Activated CD4-positive, alpha-beta T cell treated with anti-CD3 and anti-CD28 coated beads, Interleukin-2, amount 10 ng/mL, durations not matched to agents 24 days and 14 days (primary cell): ENCODE results near the gene TMEM107. TPM values are rescaled to one million over a fixed set of nuclear protein-coding genes. Genes with fewer than 3 reads are reported as not detected.

Source experiments
- DNase-seq: peaks from one replicate; pipeline ENCODE4 v3.0.0; 2022
- H3K27ac Mint-ChIP-seq: one replicate; pipeline ENCODE4 v1.8.0; 2022; ENCODE audit warnings: mild to moderate bottlenecking, mixed read lengths
- H3K27me3 Mint-ChIP-seq: one replicate; pipeline ENCODE4 v1.8.0; 2022; ENCODE audit warnings: mixed read lengths
- H3K36me3 Mint-ChIP-seq: one replicate; pipeline ENCODE4 v1.8.0; 2022; ENCODE audit warnings: low read depth, mild to moderate bottlenecking, mixed read lengths
- H3K4me1 Mint-ChIP-seq: one replicate; pipeline ENCODE4 v1.8.0; 2021; ENCODE audit warnings: mixed read lengths
- H3K4me3 Mint-ChIP-seq: one replicate; pipeline ENCODE4 v1.8.0; 2022; ENCODE audit warnings: mild to moderate bottlenecking, moderate library complexity, mixed read lengths
- H3K9me3 Mint-ChIP-seq: one replicate; pipeline ENCODE4 v1.8.0; 2021; ENCODE audit warnings: mixed read lengths
- intact Hi-C: fragments of 100-400 bp; cut with micrococcal nuclease; formaldehyde crosslinking; loops from one replicate; pipeline ENCODE4 v1.15.1; 2023
- total RNA-seq: library from RNA; stranded (reverse); gene quantifications from 2 replicates; pipeline ENCODE4 v1.2.3, GENCODE V29; 2022

Gene TMEM107
- total RNA-seq, 1 donor from 2014 or later, result 21.4 TPM

- H3K27ac Mint-ChIP-seq, result no peak overlapping the region
- H3K9me3 Mint-ChIP-seq, result no peaks in the 10 kb centered on the region
- no peak for DNase-seq
- H3K36me3 Mint-ChIP-seq, result peaks cover 60% of the 10 kb centered on the region
- H3K27me3 Mint-ChIP-seq, result no peaks in the 10 kb centered on the region
- intact Hi-C loops, result no loop called here
- peaks cover 10% of the 10 kb centered on the region for H3K4me1 Mint-ChIP-seq
- no peak overlapping the region for H3K4me3 Mint-ChIP-seq
Observed at GRCh38 chr17:8146381-8147140, 29.6 kb downstream of the TMEM107 start.

GRCh38 chr17:8145811-8146210 lies 30.4 kb downstream of the TMEM107 start:
- no peak for DNase-seq
- Mint-ChIP-seq H3K4me3 (no peak overlapping the region), H3K4me1 (peaks cover 8% of the 10 kb centered on the region), H3K27ac (no peak overlapping the region), H3K36me3 (peaks cover 66% of the 10 kb centered on the region), H3K9me3 (no peaks in the 10 kb centered on the region), H3K27me3 (no peaks in the 10 kb centered on the region)
- intact Hi-C loops, result no loop called here

- peaks cover 69% of the 10 kb centered on the region for H3K36me3 Mint-ChIP-seq
- no peaks in the 10 kb centered on the region for H3K9me3 Mint-ChIP-seq
- intact Hi-C loops, result no loop called here
- H3K4me3 Mint-ChIP-seq, result no peak overlapping the region
- no peaks in the 10 kb centered on the region for H3K27me3 Mint-ChIP-seq
- no peak for DNase-seq
- peaks cover 3% of the 10 kb centered on the region for H3K4me1 Mint-ChIP-seq
- H3K27ac Mint-ChIP-seq, result no peak overlapping the region
Observed at GRCh38 chr17:8144401-8145231, 31.6 kb downstream of the TMEM107 start.

- no peaks in the 10 kb centered on the region for H3K9me3 Mint-ChIP-seq
- H3K4me1 Mint-ChIP-seq, result peaks cover 3% of the 10 kb centered on the region
- no peak overlapping the region for H3K4me3 Mint-ChIP-seq
- H3K27ac Mint-ChIP-seq, result no peak overlapping the region
- intact Hi-C loops, result no loop called here
- no peaks in the 10 kb centered on the region for H3K27me3 Mint-ChIP-seq
- DNase-seq, result no peak
- peaks cover 67% of the 10 kb centered on the region for H3K36me3 Mint-ChIP-seq
Observed at GRCh38 chr17:8143581-8144400, 32.4 kb downstream of the TMEM107 start.

- Mint-ChIP-seq H3K4me1 (peaks cover 3% of the 10 kb centered on the region), H3K27ac (no peak overlapping the region)
Observed at GRCh38 chr17:8142887-8143580, 33.1 kb downstream of the TMEM107 start.

GRCh38 chr17:8142158-8142886 lies 33.9 kb downstream of the TMEM107 start:
- H3K9me3 Mint-ChIP-seq, result no peaks in the 10 kb centered on the region
- no peak overlapping the region for H3K27ac Mint-ChIP-seq
- DNase-seq, result peak; percentile 57
- intact Hi-C loops, result no loop called here
- no peak overlapping the region for H3K4me3 Mint-ChIP-seq
- H3K4me1 Mint-ChIP-seq, result peaks cover 3% of the 10 kb centered on the region
- peaks cover 55% of the 10 kb centered on the region for H3K36me3 Mint-ChIP-seq
- no peaks in the 10 kb centered on the region for H3K27me3 Mint-ChIP-seq

More at GRCh38 chr17:8142887-8143580, 33.1 kb downstream of the TMEM107 start:
- peaks cover 60% of the 10 kb centered on the region for H3K36me3 Mint-ChIP-seq
- no peak for DNase-seq
- H3K27me3 Mint-ChIP-seq, result no peaks in the 10 kb centered on the region
- intact Hi-C loops, result no loop called here
- no peak overlapping the region for H3K4me3 Mint-ChIP-seq
- H3K9me3 Mint-ChIP-seq, result no peaks in the 10 kb centered on the region

- Mint-ChIP-seq H3K36me3 (peaks cover 50% of the 10 kb centered on the region), H3K4me3 (no peak overlapping the region), H3K27ac (no peak overlapping the region), H3K9me3 (no peaks in the 10 kb centered on the region), H3K27me3 (peaks cover under 1% of the 10 kb centered on the region), H3K4me1 (peaks cover 3% of the 10 kb centered on the region)
- intact Hi-C loops, result no loop called here
- peak; percentile 55 for DNase-seq
Observed at GRCh38 chr17:8141741-8142140, 34.4 kb downstream of the TMEM107 start.

- peak overlapping the region; percentile 48 for H3K27ac Mint-ChIP-seq
- H3K27me3 Mint-ChIP-seq, result peaks cover 3% of the 10 kb centered on the region
- peaks cover 4% of the 10 kb centered on the region for H3K4me1 Mint-ChIP-seq
- H3K36me3 Mint-ChIP-seq, result peaks cover 43% of the 10 kb centered on the region
- DNase-seq, result peak; percentile 60
- no peaks in the 10 kb centered on the region for H3K9me3 Mint-ChIP-seq
- intact Hi-C loops, result no loop called here
- H3K4me3 Mint-ChIP-seq, result no peak overlapping the region
Observed at GRCh38 chr17:8141045-8141444, 35.1 kb downstream of the TMEM107 start.

GRCh38 chr17:8140065-8141029 lies 35.8 kb downstream of the TMEM107 start:
- no peak overlapping the region for H3K27ac Mint-ChIP-seq

GRCh38 chr17:8138672-8139371 lies 37.4 kb downstream of the TMEM107 start:
- peak; percentile 99 for DNase-seq

More at GRCh38 chr17:8140065-8141029, 35.8 kb downstream of the TMEM107 start:
- Mint-ChIP-seq H3K9me3 (no peaks in the 10 kb centered on the region), H3K4me3 (no peak overlapping the region), H3K4me1 (peaks cover 4% of the 10 kb centered on the region), H3K27me3 (peaks cover 3% of the 10 kb centered on the region), H3K36me3 (peaks cover 37% of the 10 kb centered on the region)
- DNase-seq, result peak; percentile 62
- intact Hi-C loops, result no loop called here

GRCh38 chr17:8138374-8138671 lies 37.9 kb downstream of the TMEM107 start:
- H3K36me3 Mint-ChIP-seq, result peaks cover 27% of the 10 kb centered on the region
- no peak overlapping the region for H3K4me3 Mint-ChIP-seq
- peaks cover 4% of the 10 kb centered on the region for H3K4me1 Mint-ChIP-seq
- H3K9me3 Mint-ChIP-seq, result no peaks in the 10 kb centered on the region
- H3K27me3 Mint-ChIP-seq, result peaks cover 5% of the 10 kb centered on the region
- no peak for DNase-seq
- intact Hi-C loops, result loop anchor here (1.0 to 5.0 kb wide), 5 partner anchors 11 to 799 kb away; no protein-coding TSS in a partner anchor
- no peak overlapping the region for H3K27ac Mint-ChIP-seq

More at GRCh38 chr17:8138672-8139371, 37.4 kb downstream of the TMEM107 start:
- H3K9me3 Mint-ChIP-seq, result no peaks in the 10 kb centered on the region
- peaks cover 4% of the 10 kb centered on the region for H3K4me1 Mint-ChIP-seq
- peaks cover 5% of the 10 kb centered on the region for H3K27me3 Mint-ChIP-seq
- H3K36me3 Mint-ChIP-seq, result peaks cover 31% of the 10 kb centered on the region
- H3K27ac Mint-ChIP-seq, result no peak overlapping the region
- intact Hi-C loops, result loop anchor here (1.0 to 5.0 kb wide), 10 partner anchors 12 to 798 kb away; no protein-coding TSS in a partner anchor
- no peak overlapping the region for H3K4me3 Mint-ChIP-seq
